Subcutaneous adipose tissue (tissue), 4 donors: ENCODE data around the gene RAP2A. TPM values are rescaled to one million over a fixed set of nuclear protein-coding genes. Genes with fewer than 3 reads are reported as not detected.

Source experiments
- CTCF ChIP-seq: fragments of 450-650 bp; IDR thresholded peaks from one replicate; pipeline ENCODE4 v1.5.1; 2016; ENCODE audit warnings: low read depth, mild to moderate bottlenecking, control low read depth, antibody characterized with exemption, moderate library complexity
- total RNA-seq, 4 donors: library from RNA; depleted of rRNA; stranded (reverse); fragments of >200 nt; gene quantifications; one replicate each; pipeline ENCODE4 v1.1.0, GENCODE V29; 2016

RAP2A gene
- total RNA-seq, 4 donors from 2014 or later: 27.1 to 55.1 (median 45.4) TPM

- TF ChIP-seq CTCF: no peak
Observed at GRCh38 chr13:97388373-97388772, 45.6 kb upstream of the RAP2A start.

GRCh38 chr13:97390941-97391600 is 42.9 kb upstream of the RAP2A start:
- no peak for TF ChIP-seq CTCF

GRCh38 chr13:97392020-97392419 is 41.9 kb upstream of the RAP2A start:
- no peak for TF ChIP-seq CTCF

GRCh38 chr13:97394542-97394941 is 39.4 kb upstream of the RAP2A start:
- no peak for TF ChIP-seq CTCF

GRCh38 chr13:97395447-97396136 is 38.4 kb upstream of the RAP2A start:
- TF ChIP-seq CTCF: no peak

- no peak for TF ChIP-seq CTCF
Observed at GRCh38 chr13:97397267-97397666, 36.7 kb upstream of the RAP2A start.

GRCh38 chr13:97401421-97401820 is 32.5 kb upstream of the RAP2A start:
- TF ChIP-seq CTCF: no peak
